Stomach (tissue), 9 donors: ENCODE data around the gene MYMX. TPM values are rescaled to one million over a fixed set of nuclear protein-coding genes. Genes with fewer than 3 reads are reported as not detected.
A peak's percentile ranks its signal among the peaks of the same experiment; 100 is the strongest.

ENCODE experiments used
- DNase-seq, 2 donors: peaks; one replicate each; pipeline versions ENCODE4 v3.0.0 to v3.0.0-alpha.2; 2013 to 2019
- H3K27ac ChIP-seq, 5 donors: fragments of 200-600 bp in 4 of 5; sonication (generic) in 4 of 5; one replicate each; pipeline ENCODE4 v1.5.1; 2013 to 2019; ENCODE audit warnings: mild to moderate bottlenecking in 1 of 5, moderate library complexity in 1 of 5
- H3K27me3 ChIP-seq, 3 donors: fragments of 200-600 bp; sonication (generic); one replicate each; pipeline ENCODE4 v1.5.1; 2017 to 2019; ENCODE audit warnings: mixed run types in 1 of 3
- H3K36me3 ChIP-seq, 4 donors: fragments of 200-600 bp; sonication (generic); 1 replicate in 3 of 4; 2 replicates in 1 of 4; pipeline ENCODE4 v1.5.1; 2016 to 2019
- H3K4me1 ChIP-seq, 4 donors: fragments of 200-600 bp; sonication (generic); one replicate each; pipeline ENCODE4 v1.5.1; 2016 to 2019
- H3K4me3 ChIP-seq, 4 donors: fragments of 200-600 bp; sonication (generic) in 3 of 4; one replicate each; pipeline ENCODE4 v1.5.1; 2016 to 2019; ENCODE audit warnings: mild to moderate bottlenecking in 1 of 4
- H3K9me3 ChIP-seq, 4 donors: fragments of 200-600 bp; sonication (generic); one replicate each; pipeline ENCODE4 v1.5.1; 2016 to 2019
- EP300 ChIP-seq: sonication (generic); formaldehyde crosslinking; IDR thresholded peaks from one replicate; pipeline ENCODE4 v1.6.1; 2017; ENCODE audit warnings: antibody characterized with exemption
- POLR2A ChIP-seq, 4 donors: fragments of 450-650 bp; IDR thresholded peaks; one replicate each; pipeline ENCODE4 v1.6.1; 2016; ENCODE audit warnings: antibody characterized with exemption in 4 of 4, control low read depth in 2 of 4, mild to moderate bottlenecking in 1 of 4, moderate library complexity in 1 of 4
- POLR2AphosphoS5 ChIP-seq, 3 donors: sonication (generic); formaldehyde crosslinking; IDR thresholded peaks; one replicate each; pipeline ENCODE4 v1.6.1; 2016; ENCODE audit warnings: antibody characterized with exemption in 3 of 3
- WGBS, 5 donors: extraction: QIAGEN DNeasy Blood & Tissue Kit in 3 of 5; methylation state at CpG; one replicate each; pipeline versions ENCODE4 v1.1.5 to v1.1.7; 2013 to 2018; 5-methylcytosine and 5-hydroxymethylcytosine counted together
- intact Hi-C: fragments of 100-400 bp; cut with DNase I; formaldehyde crosslinking; loops from one replicate; pipeline ENCODE4 v1.15.1; 2023; ENCODE audit warnings: low total_unique reads
- polyA plus RNA-seq, 3 donors: library from polyadenylated mRNA; stranded (reverse); fragments of 200-250 nt; gene quantifications; one replicate each; pipeline ENCODE4 v1.2.3, GENCODE V29; 2013
- total RNA-seq, 5 donors: library from RNA; depleted of rRNA; stranded (reverse); fragments of >200 nt; gene quantifications; one replicate each; pipeline versions ENCODE4 v1.1.0 to v1.2.3, GENCODE V29; 2014 to 2016
- TF ChIP-seq, protein P1 (sequence below), 7 experiments: fragments of 450-650 bp in 4 of 7; fragments of 200-600 bp in 3 of 7; sonication (generic) in 3 of 7; IDR thresholded peaks; one replicate each; pipeline ENCODE4 v1.5.1; 2016 to 2019; ENCODE audit warnings: antibody characterized with exemption in 7 of 7, control low read depth in 2 of 7, mild to moderate bottlenecking in 1 of 7
- donor health status: healthy with polysubstance abuse.
- donor health status: Bipolar disorder and iron deficiency.
- donor health status: healthy.

Gene MYMX
- total and polyA plus RNA-seq, 8 donors = 0.95 to 3.4 TPM; not detected in 6

DNA sequence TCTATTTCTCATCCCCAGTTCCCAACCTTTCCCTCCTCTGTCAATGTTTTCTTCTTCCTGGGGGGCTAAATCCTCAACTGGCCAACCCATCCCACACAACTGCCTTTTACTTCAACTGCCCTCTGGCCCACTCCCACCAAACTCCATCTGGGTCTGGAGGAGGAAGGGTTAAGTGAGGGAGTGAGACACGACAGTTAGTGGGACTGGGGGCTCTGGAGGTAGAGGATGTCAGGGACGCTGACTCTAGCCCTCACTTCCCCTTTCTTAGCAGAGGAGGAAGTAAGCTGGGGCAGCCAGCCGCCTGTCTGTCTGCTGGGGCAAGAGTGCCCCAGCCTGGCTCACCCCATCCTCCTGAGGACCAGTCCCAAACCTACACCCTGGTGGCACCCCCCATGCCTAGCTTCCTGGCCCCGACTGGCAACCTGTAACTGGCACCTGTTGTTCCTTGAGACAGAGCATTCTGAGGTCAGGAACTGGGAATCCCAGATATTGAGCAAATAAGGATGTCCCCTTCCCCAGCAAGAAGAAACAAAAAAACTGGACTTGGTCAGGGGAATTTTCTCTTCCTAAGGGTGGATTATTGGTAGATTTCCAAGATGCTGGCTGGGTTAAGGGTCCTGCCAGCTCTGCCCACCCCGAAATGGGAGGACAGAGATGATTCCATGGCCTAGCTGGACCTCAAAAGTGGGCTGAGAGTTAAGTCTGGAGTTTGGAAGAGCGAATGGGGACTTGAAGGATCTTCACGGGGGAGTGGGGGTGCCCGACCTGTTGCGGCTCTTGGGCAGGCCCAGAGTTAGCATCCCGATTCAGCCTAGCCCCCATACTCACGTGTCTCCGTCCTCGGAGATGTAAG lies 47.7 kb downstream of the MYMX start:
- no peaks in the 10 kb centered on the region for H3K9me3 ChIP-seq
- H3K4me1 ChIP-seq = peaks cover 35 to 40% (median 36%) of the 10 kb centered on the region in 4 donors
- TF ChIP-seq, protein P1, sequence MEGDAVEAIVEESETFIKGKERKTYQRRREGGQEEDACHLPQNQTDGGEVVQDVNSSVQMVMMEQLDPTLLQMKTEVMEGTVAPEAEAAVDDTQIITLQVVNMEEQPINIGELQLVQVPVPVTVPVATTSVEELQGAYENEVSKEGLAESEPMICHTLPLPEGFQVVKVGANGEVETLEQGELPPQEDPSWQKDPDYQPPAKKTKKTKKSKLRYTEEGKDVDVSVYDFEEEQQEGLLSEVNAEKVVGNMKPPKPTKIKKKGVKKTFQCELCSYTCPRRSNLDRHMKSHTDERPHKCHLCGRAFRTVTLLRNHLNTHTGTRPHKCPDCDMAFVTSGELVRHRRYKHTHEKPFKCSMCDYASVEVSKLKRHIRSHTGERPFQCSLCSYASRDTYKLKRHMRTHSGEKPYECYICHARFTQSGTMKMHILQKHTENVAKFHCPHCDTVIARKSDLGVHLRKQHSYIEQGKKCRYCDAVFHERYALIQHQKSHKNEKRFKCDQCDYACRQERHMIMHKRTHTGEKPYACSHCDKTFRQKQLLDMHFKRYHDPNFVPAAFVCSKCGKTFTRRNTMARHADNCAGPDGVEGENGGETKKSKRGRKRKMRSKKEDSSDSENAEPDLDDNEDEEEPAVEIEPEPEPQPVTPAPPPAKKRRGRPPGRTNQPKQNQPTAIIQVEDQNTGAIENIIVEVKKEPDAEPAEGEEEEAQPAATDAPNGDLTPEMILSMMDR (IDR thresholded peaks at IDR 0.05) = no peak
- no peak for TF ChIP-seq POLR2A (IDR thresholded peaks at IDR 0.05)
- TF ChIP-seq EP300 = no peak
- TF ChIP-seq POLR2AphosphoS5 (IDR thresholded peaks at IDR 0.05) = no peak
- WGBS, 5 donors = 2 to 9% (median 5%) methylated on average over 13 of the region's 13 CpGs
- intact Hi-C loops = no loop called here
- peak overlapping the region; percentile 73 to 90 (median 87) for H3K27ac ChIP-seq
- H3K4me3 ChIP-seq = peak overlapping the region; percentile 63 to 87 (median 76)
- peaks cover 0 to 16% (median 11%) of the 10 kb centered on the region in 3 donors for H3K27me3 ChIP-seq
- DNase-seq = peak; percentile 56 to 59
- H3K36me3 ChIP-seq = peaks cover 10 to 27% (median 16%) of the 10 kb centered on the region in 4 donors

DNA sequence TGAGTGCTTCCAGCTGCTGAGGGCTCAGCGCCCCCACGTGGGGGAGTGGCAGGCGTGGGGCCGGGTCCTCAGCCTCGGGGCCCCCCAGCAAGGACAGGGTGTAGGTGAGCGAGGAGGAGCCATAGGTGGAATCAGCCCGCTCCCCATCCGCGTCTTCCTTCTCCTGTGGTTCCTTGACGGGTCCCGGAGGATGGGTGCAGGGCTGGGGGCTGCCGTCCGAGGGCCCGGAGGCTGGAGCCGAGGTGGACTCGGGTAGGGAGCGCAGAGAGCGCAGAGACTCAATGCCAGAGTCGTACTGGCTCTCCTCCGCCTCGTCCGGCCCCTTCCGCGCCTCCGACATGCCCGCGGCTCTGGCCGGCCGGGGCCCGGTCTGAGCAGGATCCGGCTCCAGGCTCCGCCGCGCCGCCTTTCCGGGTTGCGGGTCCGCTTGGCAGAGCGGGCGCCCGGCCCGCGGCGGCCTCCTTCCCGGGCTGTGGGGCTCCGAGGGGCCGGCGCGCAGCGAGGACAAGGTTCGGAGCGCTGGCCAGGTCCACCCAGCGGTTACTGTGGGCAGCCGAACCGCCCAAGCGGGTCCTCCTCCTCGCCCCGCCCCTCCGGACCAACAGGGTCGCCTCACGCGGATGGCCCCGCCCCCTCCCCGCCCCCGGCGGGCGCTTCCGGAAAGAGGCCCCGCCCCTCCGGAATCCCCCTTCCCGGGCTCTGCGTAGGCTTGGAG lies 48.4 kb downstream of the MYMX start, which contains the start of gene NFKBIE:
NFKBIE (minus strand) TSS at position 545 of the 715 bp plus-strand sequence; CDS start at position 340, 205 bp downstream.
- intact Hi-C loops = no loop called here
- H3K27me3 ChIP-seq = peaks cover under 1 to 24% (median 17%) of the 10 kb centered on the region in 3 donors
- H3K36me3 ChIP-seq = peaks cover 2 to 19% (median 9%) of the 10 kb centered on the region in 4 donors
- peak within 1 kb of the TSS; percentile 73 to 90 (median 87) for H3K27ac ChIP-seq
- WGBS, 5 donors = 0 to 2% (median 0%) methylated on average over 18 to 72 of the region's 72 CpGs
- DNase-seq = peak; percentile 97
- peak within 1 kb of the TSS; percentile 63 to 87 (median 76) for H3K4me3 ChIP-seq
- TF ChIP-seq POLR2A (IDR thresholded peaks at IDR 0.05) (no peak), POLR2AphosphoS5 (IDR thresholded peaks at IDR 0.05) (peak; percentile 52 to 91 (median 88))
- TF ChIP-seq, protein P1 (IDR thresholded peaks at IDR 0.05) = peak in 1 of 7 experiments; percentile 19
- H3K4me1 ChIP-seq = peaks cover 36 to 45% (median 39%) of the 10 kb centered on the region in 4 donors
- no peaks in the 10 kb centered on the region for H3K9me3 ChIP-seq

DNA sequence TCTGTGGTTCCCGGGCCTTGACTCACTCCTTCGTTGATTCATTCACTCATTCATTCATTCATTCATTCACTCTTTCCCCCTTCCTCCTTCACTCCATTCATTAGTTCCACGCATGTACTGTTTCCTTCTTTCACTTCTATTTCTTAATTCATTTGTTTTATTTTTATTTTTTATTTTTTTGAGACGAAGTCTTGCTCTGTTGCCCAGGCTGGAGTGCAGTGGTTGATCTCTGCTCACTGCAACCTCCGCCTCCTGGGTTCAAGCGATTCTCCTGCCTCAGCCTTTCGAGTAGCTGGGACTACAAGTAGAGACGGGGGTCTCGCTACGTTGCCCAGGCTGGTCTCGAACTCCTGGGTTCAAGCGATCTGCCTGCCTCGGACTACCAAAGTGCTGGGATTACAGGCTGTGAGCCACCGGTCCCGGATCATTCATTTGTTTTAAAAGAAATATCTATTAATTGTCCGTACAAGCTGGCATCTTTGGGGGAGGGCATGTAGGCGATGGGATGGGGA lies 49.1 kb downstream of the MYMX start:
- H3K27ac ChIP-seq = peak overlapping the region in 4 of 5 donors; percentile 80 to 90 (median 88)
- intact Hi-C loops = no loop called here

More for the DNA sequence above, 49.1 kb downstream of the MYMX start:
- Histone ChIP-seq H3K4me1 (peaks cover 40 to 49% (median 44%) of the 10 kb centered on the region in 4 donors), H3K36me3 (peaks cover 0 to 15% (median 6%) of the 10 kb centered on the region in 4 donors), H3K4me3 (peak overlapping the region; percentile 63 to 87 (median 76)), H3K27me3 (peaks cover 4 to 30% (median 22%) of the 10 kb centered on the region in 3 donors), H3K9me3 (no peaks in the 10 kb centered on the region)
- no peak for DNase-seq
- TF ChIP-seq, protein P1 (IDR thresholded peaks at IDR 0.05) = no peak
- no peak for TF ChIP-seq POLR2A (IDR thresholded peaks at IDR 0.05)
- TF ChIP-seq POLR2AphosphoS5 (IDR thresholded peaks at IDR 0.05) = no peak
- WGBS, 5 donors = 61 to 67% (median 67%) methylated on average over 17 of the region's 17 CpGs
